ENCODE measurements around the gene SESTD1.

GRCh38 chr2:179068991-179069643 is 195.5 kb downstream of the SESTD1 start:
- TF ChIP-seq CTCF (IDR thresholded peaks at IDR 0.05; ENCODE audit: insufficient read depth, low read depth, low read length) (no peak), EZH2 (IDR thresholded peaks at IDR 0.05; ENCODE audit: insufficient read depth, low read length) (no peak)
